GM10847 (cell line): Measurements from ENCODE around the gene SFRP4.

ENCODE experiments used
- POLR2A ChIP-seq: IDR thresholded peaks from 2 replicates; pipeline ENCODE4 v1.6.1; 2011; ENCODE audit not compliant: insufficient read length; ENCODE audit errors: extremely low read depth

Gene SFRP4

DNA sequence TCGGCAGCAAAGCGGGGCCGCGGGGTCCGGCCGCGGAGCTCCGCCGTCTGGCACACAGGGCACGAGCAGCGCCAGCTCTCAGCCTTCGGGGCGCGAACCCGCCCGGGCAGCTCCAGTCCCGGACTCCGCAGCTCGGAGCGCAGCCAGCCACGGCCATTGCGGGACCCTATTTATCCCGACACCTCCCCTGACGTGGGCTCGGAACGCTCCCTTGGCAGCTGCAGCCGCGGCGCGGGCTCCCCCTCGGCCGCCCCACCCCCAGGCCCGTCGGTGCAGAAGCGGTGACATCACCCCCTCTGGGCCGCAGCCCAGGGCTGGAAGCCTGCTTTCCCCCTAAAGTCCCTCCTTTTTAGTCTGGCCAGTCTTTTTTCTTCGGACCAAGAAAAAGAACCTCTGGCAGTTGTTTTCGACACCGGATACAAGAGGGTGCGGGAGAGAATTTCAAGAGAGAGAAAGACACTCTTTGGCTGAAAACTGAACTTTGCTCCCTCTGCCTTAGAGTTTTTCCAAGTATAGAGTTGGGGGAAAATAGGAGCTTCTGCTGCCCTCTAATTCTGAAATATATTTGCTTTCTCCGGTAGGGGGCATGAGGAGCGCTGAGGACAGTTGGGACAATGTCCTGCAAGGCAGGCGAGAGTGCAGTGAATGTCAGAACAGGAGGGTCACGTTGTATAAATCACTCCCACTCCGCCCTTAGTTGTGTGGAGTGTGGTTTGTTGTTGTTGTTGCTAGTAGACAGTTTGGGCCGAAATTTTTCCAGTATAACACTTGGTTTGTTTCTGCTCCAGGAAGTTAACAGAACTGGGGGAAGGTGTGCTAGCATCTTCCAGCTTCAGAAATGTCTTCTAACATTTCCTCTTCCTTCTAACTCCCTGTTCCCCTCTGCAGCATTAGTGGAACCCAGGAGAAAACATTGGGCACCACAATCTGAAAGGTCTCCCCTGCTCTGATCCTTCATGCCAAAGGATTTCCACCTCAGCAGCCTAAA lies at the start of gene SFRP4:
Gene SFRP4 (minus strand): TSS at position 145 of the 988 bp plus-strand sequence. CDS start 280 bp downstream, outside the sequence.
- TF ChIP-seq POLR2A: no peak

DNA sequence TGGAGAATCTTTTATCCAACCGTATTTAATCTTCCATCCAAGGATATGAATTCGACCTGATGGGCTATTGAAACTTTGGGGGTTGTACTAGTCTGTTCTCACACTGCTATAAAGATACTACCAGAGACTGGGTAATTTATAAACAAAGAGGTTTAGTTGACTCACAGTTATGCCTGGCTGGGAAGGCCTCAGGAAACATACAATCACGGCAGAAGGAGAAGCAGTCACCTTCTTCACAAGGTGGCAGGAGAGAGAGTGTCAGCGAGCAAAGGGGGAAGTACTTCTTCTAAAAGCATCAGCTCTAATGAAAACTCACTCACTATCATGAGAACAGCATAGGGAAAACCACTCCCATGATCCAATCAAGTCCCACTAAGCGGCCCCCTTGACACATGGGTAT lies 47.6 kb upstream of the SFRP4 start:
- TF ChIP-seq POLR2A: no peak

DNA sequence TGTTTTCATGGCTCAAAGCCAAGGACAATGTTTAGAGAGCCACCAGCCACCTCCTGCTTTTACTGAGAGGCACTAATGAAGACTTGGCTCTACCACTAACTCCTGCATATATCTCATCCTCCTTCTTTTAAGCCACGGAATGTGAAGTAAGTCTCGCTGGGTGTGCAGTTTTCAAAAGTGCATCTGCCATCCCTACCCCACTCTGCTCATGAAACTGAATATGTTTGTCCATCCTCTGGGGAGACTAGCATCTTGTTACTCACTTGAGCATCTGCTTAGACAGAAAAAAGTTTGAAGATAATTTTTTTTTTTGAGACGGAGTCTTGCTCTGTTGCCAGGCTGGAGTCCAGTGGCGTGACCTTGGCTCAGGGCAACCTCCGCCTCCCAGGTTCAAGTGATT lies 44.6 kb upstream of the SFRP4 start:
- TF ChIP-seq POLR2A: no peak

DNA sequence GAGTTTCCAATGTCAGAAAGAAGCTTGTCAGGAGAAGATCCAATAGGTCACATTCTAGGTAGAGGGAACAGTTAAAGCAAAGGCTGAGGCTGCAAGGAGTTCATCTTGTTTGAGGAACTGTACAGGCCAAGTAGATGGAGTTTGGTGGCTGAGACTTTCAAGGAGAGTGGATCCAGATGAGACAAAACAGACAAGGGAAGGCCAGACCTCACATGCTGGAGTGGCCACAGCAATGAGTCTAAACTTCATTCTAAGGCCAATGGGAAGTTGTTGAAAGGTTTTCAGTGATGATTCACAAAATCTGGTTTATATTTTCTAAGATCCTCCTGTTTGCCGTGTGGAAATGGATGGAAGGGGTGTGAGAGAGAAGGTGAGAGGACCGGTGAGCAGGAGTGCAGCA lies 43.9 kb upstream of the SFRP4 start:
- no peak for TF ChIP-seq POLR2A

DNA sequence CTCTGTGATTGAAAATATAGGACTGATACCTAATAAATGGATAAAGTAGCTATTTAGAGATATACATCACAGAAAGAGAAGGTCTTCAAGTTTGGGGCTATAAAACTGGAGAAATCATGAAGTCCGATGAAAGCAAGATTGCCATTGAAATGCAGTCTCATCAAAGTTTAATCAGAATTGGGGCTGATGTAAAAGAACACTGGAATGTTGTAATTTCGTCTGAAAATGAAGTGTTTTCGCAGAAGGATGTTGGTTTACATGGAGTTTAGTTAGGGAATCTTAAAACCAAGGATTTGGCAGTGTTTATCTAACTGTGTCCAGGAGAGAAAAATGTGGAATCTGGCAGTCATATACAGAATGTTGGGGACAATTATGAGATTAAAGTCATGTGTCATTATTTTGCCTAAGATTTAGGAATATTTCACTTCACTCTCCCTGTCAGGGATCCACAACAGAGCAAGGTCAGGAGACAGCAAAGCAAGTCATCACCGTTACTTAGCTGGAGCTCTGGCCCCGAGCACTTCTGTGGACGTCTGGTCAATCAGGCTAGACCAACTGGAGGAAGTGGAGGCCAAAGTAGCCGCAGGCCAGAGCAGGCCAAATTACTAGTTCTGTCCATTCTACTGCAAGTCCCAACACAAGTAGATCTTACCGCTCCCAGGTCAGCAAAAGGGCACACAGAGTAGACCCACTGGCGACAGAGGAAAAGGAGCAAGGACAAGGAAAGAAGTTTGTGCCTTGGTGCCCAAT lies 40.8 kb upstream of the SFRP4 start:
- TF ChIP-seq POLR2A: no peak

DNA sequence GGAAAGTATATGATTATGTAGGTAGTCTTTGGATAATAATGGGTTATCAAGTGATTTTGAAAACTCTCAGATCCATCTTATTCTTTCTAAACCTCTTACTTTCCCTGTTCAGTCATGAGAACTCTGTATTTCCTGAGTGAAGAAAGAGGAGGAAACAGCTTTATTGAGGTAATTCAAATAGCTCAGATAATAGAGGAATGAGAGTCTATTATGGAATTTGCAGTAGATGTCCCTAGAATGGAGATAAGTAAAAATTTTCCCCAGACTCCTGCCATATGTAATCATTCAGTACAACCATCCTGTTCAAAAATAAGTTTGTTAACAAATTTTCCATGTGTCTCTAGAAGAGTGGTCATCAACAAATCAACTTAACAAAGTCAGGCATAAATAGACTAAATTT lies 40.2 kb upstream of the SFRP4 start:
- no peak for TF ChIP-seq POLR2A

DNA sequence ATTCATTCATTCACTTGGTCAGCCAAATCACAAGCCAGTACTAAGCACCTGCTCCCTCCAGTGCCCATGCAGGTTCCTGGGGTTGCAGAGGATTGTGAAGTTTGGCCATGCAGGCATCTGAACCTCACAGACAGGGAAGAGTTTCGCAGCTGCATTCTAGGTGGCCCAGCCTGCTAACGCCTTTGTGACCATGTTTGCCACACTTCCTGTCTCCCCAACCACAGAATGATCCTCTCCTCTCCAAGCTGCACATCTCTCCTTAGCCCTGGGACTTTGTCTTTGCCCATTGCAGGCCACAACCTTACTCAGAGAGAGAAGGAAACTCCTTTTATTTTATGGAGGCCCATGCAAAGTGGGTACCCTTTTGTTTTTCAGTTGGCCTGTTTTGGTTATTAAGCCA lies 35.6 kb upstream of the SFRP4 start:
- no peak for TF ChIP-seq POLR2A

DNA sequence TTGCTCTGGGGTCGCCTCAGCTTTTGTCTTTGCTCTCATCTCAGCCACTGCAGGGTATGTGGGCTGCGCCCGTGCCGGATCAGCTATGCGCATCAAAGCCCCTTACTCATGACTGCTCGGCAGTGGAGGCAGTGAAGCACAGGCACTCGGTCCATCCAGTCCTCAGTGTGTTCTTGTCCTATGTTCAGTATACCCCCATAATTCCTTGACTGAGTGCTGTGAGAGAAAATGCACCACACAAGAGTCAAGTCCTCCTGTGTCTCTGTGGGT lies 31.3 kb upstream of the SFRP4 start:
- no peak for TF ChIP-seq POLR2A

DNA sequence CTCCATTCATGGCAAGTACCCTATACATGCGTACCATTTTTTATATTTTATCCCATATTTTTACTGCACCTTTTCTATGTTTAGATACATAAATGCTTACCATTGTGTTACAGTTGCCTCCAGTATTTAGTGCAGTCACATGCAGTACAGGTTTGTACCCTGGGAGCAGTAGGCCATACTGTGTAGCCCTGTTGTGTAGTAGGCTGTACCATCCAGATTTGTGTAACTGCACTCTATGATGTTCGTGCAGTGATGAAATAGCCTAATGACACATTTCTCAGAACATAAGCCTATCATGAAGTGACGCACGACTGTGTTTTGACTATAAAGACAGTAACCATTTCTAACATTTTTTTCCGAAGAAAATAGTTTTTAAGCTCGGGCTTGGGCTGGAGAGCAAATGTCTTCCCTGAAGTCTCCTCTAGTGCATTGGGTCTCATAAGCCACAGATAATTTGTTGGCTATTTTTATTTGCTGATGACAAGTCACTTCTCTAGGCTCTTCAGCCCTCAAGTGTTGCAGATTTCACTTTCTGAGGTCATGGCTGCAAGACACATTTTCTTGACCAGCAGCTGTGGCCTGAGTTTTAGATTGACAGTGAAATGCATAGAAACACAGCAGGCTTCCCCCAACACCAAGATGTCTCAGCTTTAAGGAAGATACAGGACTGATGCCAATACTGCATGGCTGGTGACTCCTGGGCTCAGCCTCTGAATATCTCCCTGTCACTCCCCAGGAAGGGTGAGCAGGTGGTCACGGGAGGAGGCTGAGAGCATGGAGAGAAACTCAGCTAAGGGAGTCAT lies 30.7 kb upstream of the SFRP4 start:
- no peak for TF ChIP-seq POLR2A

DNA sequence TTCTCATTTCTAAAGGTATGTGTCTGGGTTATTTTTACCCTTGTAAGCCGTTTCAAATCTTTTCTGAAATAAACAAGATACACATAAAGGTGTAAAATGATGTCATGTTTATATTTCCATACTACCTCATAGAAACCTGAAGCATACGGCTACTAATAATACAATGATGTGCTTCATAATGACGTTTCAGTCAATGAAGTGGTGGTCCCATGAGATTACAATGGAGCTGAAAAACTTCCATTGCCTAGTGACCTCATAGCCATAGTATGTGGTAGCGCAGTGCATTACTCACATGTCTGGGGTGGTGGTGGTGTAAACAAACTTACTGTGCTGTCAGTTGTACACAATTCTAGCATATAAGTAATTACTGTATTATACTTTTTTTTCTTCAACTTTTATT lies 28.7 kb upstream of the SFRP4 start:
- TF ChIP-seq POLR2A: no peak

DNA sequence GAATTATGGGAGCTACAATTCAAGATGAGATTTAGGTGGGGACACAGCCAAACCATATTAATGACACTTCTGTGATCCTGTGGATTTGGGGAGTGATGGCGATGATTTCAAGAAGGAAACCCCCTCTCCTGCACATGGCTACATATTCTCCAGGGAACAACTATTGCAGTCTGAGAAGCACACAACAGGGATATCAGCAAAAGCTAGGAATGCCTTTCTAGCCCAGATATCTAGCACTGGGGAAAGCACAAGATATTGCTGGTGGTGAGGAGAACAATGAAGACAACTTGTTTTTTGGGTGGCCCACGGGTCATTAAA lies 28.1 kb upstream of the SFRP4 start:
- no peak for TF ChIP-seq POLR2A

DNA sequence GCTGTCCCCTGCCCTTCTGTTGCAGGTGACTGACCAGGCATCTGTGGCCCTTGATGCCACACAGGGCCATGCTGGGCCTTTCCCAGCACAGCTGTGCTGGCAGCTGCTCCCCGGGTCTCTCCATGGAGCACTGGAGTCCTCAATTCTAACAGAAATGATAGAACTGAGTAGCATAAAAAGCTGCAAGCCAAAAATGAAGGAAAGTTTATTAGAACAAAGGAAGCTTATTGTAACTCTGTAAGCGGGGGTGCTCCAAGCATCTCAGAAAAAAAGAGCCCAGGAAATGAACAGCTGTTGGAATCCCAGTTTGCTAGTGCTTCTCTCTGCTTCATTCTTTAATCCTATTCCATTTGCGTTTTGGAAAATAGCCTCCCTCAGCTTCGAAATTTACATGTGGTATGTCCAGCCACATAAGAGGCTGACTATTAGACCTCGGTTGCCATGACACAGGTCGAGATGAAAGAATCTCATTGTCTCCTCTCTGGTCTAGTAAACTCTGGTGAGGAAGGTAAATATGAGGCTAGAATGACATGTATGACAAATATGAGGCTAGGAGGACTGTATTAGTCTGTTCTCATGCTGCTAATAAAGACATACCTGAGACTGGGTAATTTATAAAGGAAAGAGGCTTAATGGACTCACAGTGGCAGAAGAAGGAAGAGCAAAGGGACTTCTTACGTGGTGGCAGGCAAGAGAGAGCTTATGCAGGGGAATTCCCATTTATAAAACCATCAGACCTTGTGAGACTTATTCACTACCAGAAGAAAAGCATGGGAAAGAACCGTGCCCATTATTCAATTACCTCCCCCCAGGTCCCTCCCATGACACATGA lies 27.5 kb upstream of the SFRP4 start:
- TF ChIP-seq POLR2A: no peak

DNA sequence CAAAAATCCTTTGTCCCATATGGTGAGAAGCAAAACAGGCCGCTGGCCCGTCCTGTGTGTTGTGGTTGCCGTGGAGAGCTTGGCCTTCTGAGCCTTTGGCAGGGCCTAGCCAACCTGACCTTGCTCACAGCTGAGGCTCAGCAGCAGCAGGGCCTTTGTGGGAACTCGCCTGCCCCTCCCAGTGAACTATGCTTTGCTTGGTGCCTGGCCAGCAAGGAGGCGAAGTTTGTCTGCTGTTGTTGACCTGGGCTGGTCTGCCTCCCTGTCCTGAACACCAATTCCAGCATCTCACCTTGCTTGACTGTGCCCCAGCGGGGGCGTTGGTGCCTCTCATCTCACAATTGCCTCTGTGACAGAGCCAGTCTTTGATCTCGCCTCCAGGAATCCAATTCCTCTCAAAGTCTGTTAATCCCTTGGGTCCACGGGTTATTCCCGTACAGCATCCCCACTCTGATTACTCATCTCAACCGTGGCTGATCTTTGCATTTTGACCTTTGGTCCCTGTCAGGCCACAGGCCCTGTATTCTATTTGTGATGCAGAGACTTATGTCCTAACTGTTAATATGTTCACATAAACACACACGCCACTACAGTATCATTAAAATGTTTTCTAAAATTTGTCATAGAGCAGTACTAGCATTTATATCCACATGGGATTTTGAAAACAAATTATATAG lies 26.5 kb upstream of the SFRP4 start:
- no peak for TF ChIP-seq POLR2A

DNA sequence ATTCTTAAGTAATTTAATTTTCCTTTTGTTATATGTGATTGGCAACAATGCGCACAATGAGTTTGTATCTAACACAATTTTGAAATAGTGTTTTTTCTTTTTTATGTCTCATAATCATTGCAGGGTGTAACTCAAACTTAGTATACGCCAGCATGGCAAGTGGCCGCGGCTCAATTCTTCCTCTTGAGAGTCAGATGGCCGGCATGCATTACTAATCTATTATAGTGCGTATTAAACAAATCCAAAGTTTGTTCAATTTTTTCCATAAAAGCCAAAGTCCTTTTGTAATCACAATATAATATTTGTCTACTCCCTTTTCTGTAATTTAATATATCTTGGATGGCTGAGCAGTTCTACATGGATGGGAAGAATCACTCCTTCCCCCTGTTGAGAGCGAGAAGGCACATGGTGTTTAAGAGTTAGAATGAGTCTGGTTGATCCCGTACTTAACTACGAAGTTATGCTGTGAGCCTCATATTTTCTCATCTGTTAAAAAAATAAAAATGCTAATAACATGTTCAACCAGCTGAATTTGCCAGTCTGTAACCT lies 16.5 kb upstream of the SFRP4 start:
- no peak for TF ChIP-seq POLR2A
